Inflammatory macrophage treated with lipopolysaccharide for 4 hours (primary cell): ENCODE results near the gene LAMC1.

Experiments used
- DNase-seq: peaks from one replicate; pipeline ENCODE4 v3.0.0-alpha.2; 2020

LAMC1 gene

DNA sequence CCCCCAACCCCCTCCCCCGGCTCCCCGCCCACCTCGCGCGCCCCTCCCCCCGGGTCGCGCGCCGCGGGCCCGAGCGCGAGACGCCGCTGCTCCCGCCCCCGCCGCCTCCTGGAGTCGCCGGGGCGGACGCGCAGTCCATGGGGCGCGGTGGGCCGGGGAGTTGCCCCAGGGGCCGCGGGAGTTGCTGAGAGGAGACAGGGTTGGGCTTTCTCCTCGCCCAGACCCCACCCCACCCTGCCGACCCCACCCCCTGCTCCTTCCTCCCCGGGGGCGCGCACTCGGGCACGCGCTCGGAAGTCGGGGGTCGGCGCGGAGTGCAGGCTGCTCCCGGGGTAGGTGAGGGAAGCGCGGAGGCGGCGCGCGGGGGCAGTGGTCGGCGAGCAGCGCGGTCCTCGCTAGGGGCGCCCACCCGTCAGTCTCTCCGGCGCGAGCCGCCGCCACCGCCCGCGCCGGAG, at the start of gene LAMC1:
Gene LAMC1 (plus strand): TSS at position 275 of the 455 bp plus-strand sequence. CDS start 297 bp downstream, outside the sequence.
- DNase-seq, result no peak

- no peak for DNase-seq
These were observed 48.6 kb upstream of the LAMC1 start for GRCh38 chr1:182974506-182975191.

- DNase-seq, result no peak
These were observed 45.7 kb upstream of the LAMC1 start for GRCh38 chr1:182977480-182977879.

GRCh38 chr1:182978151-182978853, 44.9 kb upstream of the LAMC1 start:
- no peak for DNase-seq

- no peak for DNase-seq
These were observed 39.1 kb upstream of the LAMC1 start for GRCh38 chr1:182984138-182984537.

- DNase-seq, result peak; percentile 1
These were observed 38.6 kb upstream of the LAMC1 start for GRCh38 chr1:182984621-182985020.

DNA sequence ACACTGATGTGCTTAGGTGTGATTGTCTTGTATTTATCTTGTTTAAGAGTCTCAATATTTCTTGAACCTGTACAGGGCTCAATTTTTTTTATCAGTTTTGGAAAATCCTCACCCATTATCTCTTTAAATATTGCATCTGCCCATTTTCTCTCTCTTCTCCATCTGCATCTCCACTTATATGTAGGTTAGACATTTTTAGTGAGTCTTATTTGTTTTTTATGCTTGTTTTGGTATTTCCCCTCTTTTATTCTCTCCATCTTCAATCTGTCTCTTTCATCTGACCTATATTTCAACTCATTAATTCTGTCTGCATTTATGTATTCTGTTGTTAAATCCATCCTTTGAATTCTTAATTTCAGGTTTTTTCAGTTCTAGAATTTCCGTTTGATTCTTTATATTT, 37.3 kb upstream of the LAMC1 start:
- no peak for DNase-seq

GRCh38 chr1:182990413-182991144, 32.6 kb upstream of the LAMC1 start:
- DNase-seq, result no peak

DNA sequence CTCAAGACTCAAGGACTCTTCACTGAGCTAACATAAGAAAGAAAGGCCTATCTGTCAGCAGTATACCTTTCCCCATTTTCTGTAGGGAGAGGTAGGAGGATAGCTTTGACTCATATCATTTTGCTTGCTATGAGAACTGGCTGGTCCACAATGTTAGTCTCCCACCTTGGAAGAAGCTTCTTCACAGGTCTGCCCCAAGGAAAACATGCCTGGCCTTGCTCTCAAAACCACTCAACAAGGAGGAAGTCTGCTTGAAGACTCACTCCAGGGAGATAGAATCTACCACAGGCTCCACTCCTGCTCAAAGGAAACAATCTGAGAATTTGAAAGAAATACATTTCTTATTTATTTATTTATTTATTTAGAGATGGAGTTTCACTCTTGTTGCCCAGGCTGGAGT, 29.5 kb upstream of the LAMC1 start:
- DNase-seq, result no peak

GRCh38 chr1:182995894-182996293, 27.3 kb upstream of the LAMC1 start:
- DNase-seq, result peak; percentile 40

DNA sequence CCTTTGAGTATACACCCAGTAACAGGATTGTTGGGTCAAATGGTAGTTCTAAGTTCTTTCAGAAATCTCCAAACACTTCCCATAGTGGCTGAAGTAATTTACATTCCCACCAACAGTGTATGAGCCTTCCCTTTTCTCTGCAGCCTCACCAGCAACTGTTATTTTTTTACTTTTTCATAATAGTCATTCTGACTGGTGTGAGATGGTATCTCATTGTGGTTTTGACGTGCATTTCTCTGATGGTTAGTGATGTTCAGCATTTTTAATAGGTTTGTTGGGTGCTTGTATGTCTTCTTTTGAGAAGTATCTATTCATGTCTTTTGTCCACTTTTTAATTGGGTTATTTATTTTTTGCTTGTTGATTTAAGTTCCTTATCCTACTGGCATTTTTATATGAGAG, 26.4 kb upstream of the LAMC1 start:
- no peak for DNase-seq

DNA sequence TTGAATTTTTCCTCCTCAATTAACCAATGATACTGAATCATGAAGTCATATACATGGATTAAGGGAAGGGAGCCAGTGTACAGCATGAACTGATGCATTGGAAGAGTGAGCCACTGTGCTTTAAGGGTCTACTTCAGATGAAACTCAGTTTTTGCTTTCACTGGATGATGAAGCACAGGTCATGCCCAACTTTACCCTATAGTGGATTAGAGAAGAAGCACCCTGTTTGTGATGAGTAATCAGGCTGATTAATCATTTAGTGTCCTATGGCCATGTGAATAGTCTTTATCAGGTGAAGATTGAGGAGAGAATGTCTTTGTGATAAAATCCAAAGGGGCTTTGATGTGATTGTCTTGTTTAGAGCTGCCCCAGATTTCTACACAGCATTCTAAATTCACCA, 24.7 kb upstream of the LAMC1 start:
- no peak for DNase-seq

DNA sequence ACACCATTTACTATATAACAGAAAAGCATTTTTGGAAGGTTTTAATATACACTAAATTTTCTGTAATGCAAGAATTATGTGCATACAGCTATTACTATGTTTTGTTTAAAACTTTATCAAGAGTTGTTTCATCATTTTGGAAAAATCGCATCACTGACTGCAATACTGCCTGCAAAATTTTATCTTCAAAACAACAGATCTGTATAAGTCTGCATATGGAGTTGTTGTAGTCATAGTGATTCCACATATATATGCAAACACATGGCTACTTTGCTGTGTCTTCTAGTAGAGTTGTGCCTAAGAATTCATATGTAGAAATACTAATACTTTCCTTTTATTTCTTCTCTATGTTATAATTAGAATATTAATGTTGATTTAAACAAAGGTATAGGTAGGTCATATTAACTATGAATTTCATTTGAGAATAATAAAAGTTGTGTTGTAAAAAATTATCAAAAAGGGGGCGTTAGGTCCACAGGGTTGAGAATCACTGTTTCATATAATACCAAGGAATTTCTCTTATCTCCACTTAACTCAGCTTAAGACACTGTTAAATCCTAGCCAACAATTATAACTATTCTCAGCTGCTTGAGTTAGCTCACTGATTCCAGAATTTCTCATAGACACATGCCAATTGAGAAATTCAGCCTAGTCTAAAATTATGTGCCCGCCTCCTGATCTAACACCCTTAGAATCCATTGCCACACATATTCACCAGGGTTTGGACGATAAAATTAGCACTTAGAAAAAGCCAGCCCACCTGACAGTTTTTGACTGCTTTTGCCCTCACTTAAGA, 22.9 kb upstream of the LAMC1 start:
- DNase-seq, result no peak

GRCh38 chr1:183002267-183002666, 21.0 kb upstream of the LAMC1 start:
- DNase-seq, result no peak

- DNase-seq, result no peak
These were observed 20.4 kb upstream of the LAMC1 start for GRCh38 chr1:183002797-183003196.

- no peak for DNase-seq
These were observed 20.0 kb upstream of the LAMC1 start for GRCh38 chr1:183003203-183003602.

- no peak for DNase-seq
These were observed 19.1 kb upstream of the LAMC1 start for GRCh38 chr1:183004141-183004540.

DNA sequence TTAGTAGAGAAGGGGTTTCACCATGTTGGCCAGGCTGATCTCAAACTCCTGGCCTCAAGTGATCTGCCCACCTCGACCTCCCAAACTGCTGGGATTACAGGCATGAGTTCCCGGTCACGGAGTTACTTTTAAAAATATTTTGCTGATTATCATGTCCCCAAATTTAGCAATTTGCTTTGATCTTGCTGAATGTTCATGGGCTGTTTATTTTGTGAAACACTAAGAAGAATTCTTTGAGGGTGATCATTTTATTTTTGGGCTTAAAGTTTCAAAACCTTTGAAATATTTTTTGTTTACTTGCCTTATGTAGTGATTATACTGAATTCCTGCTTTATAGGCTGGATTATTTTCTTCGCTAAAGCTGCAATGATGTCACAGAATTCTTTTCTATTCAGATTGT, 11.4 kb upstream of the LAMC1 start:
- DNase-seq, result no peak

- DNase-seq, result no peak
These were observed 10.8 kb upstream of the LAMC1 start for GRCh38 chr1:183012301-183012994.

DNA sequence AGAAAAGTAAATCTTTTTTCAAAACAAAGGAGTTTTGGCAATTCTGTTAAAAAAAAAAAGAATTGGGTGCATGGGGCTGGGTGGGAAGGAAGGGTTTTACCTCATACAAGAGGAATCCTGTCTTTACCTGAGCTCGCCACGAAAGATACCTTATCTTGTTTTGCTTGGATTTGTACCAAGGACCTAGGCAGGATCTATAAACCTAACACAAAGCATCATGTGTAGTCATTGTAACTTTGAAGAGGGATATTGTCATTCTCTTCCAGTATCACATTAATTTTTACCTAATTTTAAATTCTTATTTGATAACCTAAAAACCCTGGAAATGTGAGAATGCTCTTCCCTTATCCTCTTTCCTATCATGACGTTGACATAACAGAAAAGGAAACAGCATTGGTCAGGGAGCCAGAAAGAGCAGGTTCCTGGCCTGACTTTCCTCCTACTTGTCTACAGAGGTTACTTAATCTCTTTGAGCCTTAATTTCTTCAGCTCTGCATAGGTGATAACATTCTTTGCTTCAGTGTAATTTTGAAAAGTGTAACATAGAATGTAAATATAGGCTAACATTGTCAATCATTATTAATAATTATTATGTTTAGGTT, 4.0 kb upstream of the LAMC1 start:
- DNase-seq, result no peak

DNA sequence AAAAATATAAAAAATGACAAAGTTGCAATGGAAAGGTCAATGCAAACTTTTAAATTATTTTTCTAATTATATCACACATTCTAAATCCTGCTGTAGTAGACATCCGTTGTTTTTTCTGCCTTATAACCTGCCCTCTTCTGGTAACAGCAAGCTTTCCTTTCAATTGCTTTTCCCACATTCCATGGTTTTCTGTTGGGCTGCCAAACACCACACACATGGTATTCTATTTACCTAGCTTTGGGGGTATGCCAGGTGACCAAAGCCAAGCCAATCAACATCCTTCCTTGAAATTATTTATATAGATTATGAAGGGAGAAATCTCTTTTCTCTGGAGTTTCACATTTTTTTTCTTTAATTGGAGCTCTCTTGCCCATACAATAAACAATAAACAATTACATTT, 3.4 kb upstream of the LAMC1 start:
- DNase-seq, result no peak
